Spleen (tissue), 11 donors: ENCODE results near the gene ATXN1. TPM values are rescaled to one million over a fixed set of nuclear protein-coding genes. Genes with fewer than 3 reads are reported as not detected.
A peak's percentile ranks its signal among the peaks of the same experiment; 100 is the strongest.

Experiments
- DNase-seq: peaks from one replicate; pipeline ENCODE4 v3.0.0-alpha.2; 2020
- H3K27ac ChIP-seq, 8 donors: fragments of 200-600 bp; sonication (generic) in 7 of 8; 1 replicate in 4 of 8; 2 replicates in 4 of 8; pipeline versions ENCODE4 v1.5.0 to v1.8.0; 2016 to 2021; ENCODE audit warnings: inconsistent platforms in 4 of 8, mild to moderate bottlenecking in 4 of 8, moderate library complexity in 1 of 8
- H3K27me3 ChIP-seq, 7 donors: fragments of 200-600 bp; sonication (generic) in 6 of 7; replicated peaks in 1 of 7; 1 replicate in 4 of 7; 2 replicates in 3 of 7; pipeline versions ENCODE4 v1.5.0 to v1.8.0; 2016 to 2021; ENCODE audit warnings: inconsistent platforms in 3 of 7, mild to moderate bottlenecking in 1 of 7
- H3K36me3 ChIP-seq, 6 donors: fragments of 200-600 bp; sonication (generic) in 5 of 6; 1 replicate in 4 of 6; 2 replicates in 2 of 6; pipeline versions ENCODE4 v1.5.0 to v1.8.0; 2016 to 2021; ENCODE audit warnings: inconsistent platforms in 2 of 6
- H3K4me1 ChIP-seq, 6 donors: fragments of 200-600 bp; sonication (generic) in 5 of 6; 1 replicate in 3 of 6; 2 replicates in 3 of 6; pipeline versions ENCODE4 v1.5.0 to v1.8.0; 2016 to 2021; ENCODE audit warnings: inconsistent platforms in 3 of 6
- H3K4me3 ChIP-seq, 8 donors: fragments of 200-600 bp; sonication (generic) in 7 of 8; 1 replicate in 4 of 8; 2 replicates in 4 of 8; pipeline versions ENCODE4 v1.5.0 to v1.8.0; 2016 to 2021; ENCODE audit warnings: inconsistent platforms in 4 of 8, mild to moderate bottlenecking in 4 of 8, moderate library complexity in 2 of 8
- H3K9me3 ChIP-seq, 8 donors: fragments of 200-600 bp; sonication (generic) in 7 of 8; 1 replicate in 4 of 8; 2 replicates in 4 of 8; pipeline versions ENCODE4 v1.5.0 to v1.8.0; 2016 to 2021; ENCODE audit warnings: inconsistent platforms in 4 of 8
- POLR2A ChIP-seq, 3 donors: fragments of 450-650 bp; IDR thresholded peaks; one replicate each; pipeline ENCODE4 v1.5.1; 2017; ENCODE audit warnings: antibody characterized with exemption in 3 of 3, mild to moderate bottlenecking in 1 of 3
- POLR2AphosphoS5 ChIP-seq, 3 donors: sonication (generic); formaldehyde crosslinking; IDR thresholded peaks; one replicate each; pipeline ENCODE4 v1.5.1; 2017; ENCODE audit warnings: antibody characterized with exemption in 3 of 3
- WGBS, 5 donors: extraction: QIAGEN DNeasy Blood & Tissue Kit in 3 of 5; methylation state at CpG; one replicate each; pipeline versions ENCODE4 v1.1.5 to v1.1.7; 2013 to 2018; 5-methylcytosine and 5-hydroxymethylcytosine counted together
- intact Hi-C: fragments of 100-400 bp; cut with DNase I; formaldehyde crosslinking; loops from one replicate; pipeline ENCODE4 v1.15.0; 2023; ENCODE audit warnings: low total_unique reads
- polyA plus RNA-seq, 3 donors: library from polyadenylated mRNA; stranded (reverse); fragments of 200-250 nt; gene quantifications; one replicate each; pipeline ENCODE4 v1.2.1, GENCODE V29; 2013
- total RNA-seq, 7 donors: library from RNA; depleted of rRNA in 3 of 7; stranded (reverse); fragments of >200 nt in 3 of 7; fragmentation: NEBNext Ultra II Directional in 4 of 7; extraction: Animal tissue kit (Norgen Biotek cat#: 25700) in 4 of 7; gene quantifications; one replicate each; pipeline versions ENCODE4 v1.1.0 to v1.2.1, GENCODE V29; 2016 to 2021
- TF ChIP-seq, protein P1 (sequence below), 11 experiments: fragments of 200-600 bp in 7 of 11; fragments of 450-650 bp in 4 of 11; sonication (generic) in 4 of 11; IDR thresholded peaks in 8 of 11; conservative IDR thresholded peaks in 3 of 11; 1 replicate in 7 of 11; 2 replicates in 4 of 11; pipeline versions ENCODE4 v1.4.0 to v1.8.0; 2016 to 2021; ENCODE audit warnings: antibody characterized with exemption in 11 of 11, inconsistent platforms in 4 of 11, mild to moderate bottlenecking in 1 of 11
- donor health status: healthy with polysubstance abuse.
- donor health status: DM: no; HTN: no; CAD: no; lungs with moderate emphysema.
- donor health status: DM: no; HTN: no; CAD: no.
- donor health status: Bipolar disorder and iron deficiency.
- donor health status: healthy.
- donor health status: DM: no; HTN: no; CAD: no.
- donor health status: DM: yes; HTN: yes; CAD: no.

The ATXN1 gene
- total and polyA plus RNA-seq, 10 donors = 3.5 to 123 (median 73.9) TPM

DNA sequence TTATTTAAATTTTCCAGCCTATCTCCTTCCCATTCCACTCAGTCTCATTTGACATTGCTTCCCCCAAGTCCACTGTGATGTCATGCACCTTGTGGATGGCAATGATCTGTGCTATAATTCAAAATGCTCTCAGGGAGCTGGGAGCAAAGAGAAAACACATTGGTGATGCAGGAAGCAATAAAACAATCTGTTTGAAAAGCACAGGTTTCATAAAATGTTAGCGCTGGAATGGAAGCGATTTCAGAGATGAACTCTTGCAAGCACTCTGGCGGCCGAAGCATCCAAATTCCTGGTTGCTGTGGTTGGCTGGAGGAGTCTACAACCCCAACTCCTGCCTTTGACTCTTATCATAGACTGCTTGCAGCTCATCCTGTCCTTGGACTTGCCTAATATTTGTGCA is 355.9 kb downstream of the ATXN1 start:
- intact Hi-C loops = loop anchor here (5.0 kb wide), 1 partner anchor 73 kb away; no protein-coding TSS in a partner anchor
- WGBS, 5 donors = 93 to 97% (median 96%) methylated on average over 4 of the region's 4 CpGs

DNA sequence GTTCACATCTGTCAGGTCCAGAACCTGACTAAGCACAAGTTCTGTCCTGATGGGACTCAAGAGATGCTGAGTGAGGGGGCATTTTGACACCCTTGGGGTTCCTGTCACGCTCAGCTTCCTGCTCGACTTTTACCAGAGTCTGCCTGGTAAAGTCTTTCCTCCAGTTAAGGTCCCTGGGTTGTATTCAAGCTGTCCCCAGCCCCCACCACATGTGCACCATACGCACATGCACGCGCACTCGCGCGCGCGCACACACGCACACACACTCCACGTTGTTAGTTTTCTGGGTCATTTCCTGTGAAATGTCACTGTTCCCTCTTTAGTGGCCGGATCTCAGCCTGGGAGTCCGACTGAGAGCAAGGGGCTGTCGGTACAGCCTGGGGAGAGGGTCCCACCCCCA is 356.8 kb downstream of the ATXN1 start:
- H3K27me3 ChIP-seq = no peaks in the 10 kb centered on the region
- H3K4me3 ChIP-seq = no peak overlapping the region
- peaks cover 0 to 72% (median 28%) of the 10 kb centered on the region in 6 donors for H3K4me1 ChIP-seq
- TF ChIP-seq, protein P1, sequence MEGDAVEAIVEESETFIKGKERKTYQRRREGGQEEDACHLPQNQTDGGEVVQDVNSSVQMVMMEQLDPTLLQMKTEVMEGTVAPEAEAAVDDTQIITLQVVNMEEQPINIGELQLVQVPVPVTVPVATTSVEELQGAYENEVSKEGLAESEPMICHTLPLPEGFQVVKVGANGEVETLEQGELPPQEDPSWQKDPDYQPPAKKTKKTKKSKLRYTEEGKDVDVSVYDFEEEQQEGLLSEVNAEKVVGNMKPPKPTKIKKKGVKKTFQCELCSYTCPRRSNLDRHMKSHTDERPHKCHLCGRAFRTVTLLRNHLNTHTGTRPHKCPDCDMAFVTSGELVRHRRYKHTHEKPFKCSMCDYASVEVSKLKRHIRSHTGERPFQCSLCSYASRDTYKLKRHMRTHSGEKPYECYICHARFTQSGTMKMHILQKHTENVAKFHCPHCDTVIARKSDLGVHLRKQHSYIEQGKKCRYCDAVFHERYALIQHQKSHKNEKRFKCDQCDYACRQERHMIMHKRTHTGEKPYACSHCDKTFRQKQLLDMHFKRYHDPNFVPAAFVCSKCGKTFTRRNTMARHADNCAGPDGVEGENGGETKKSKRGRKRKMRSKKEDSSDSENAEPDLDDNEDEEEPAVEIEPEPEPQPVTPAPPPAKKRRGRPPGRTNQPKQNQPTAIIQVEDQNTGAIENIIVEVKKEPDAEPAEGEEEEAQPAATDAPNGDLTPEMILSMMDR (IDR thresholded peaks at IDR 0.05 in 8 of 11, conservative IDR thresholded peaks at IDR 0.05 in 3 of 11) = no peak
- no peak for TF ChIP-seq POLR2A (IDR thresholded peaks at IDR 0.05)
- peak overlapping the region in 1 of 8 donors; percentile 8 for H3K27ac ChIP-seq
- intact Hi-C loops = no loop called here
- WGBS, 5 donors = 80 to 90% (median 86%) methylated on average over 15 of the region's 15 CpGs
- H3K9me3 ChIP-seq = no peaks in the 10 kb centered on the region
- H3K36me3 ChIP-seq = peaks cover 0 to 5% (median 0%) of the 10 kb centered on the region in 6 donors
- DNase-seq = no peak

More for the DNA sequence above, 355.9 kb downstream of the ATXN1 start:
- H3K27me3 ChIP-seq = no peaks in the 10 kb centered on the region
- H3K4me1 ChIP-seq = peaks cover 0 to 79% (median 33%) of the 10 kb centered on the region in 6 donors
- H3K9me3 ChIP-seq = no peaks in the 10 kb centered on the region
- DNase-seq = no peak
- no peak for TF ChIP-seq POLR2AphosphoS5 (IDR thresholded peaks at IDR 0.05)
- TF ChIP-seq POLR2A (IDR thresholded peaks at IDR 0.05) = no peak
- TF ChIP-seq, protein P1 (IDR thresholded peaks at IDR 0.05 in 8 of 11, conservative IDR thresholded peaks at IDR 0.05 in 3 of 11) = no peak
- peaks cover 0 to 5% (median 0%) of the 10 kb centered on the region in 6 donors for H3K36me3 ChIP-seq
- no peak overlapping the region for H3K27ac ChIP-seq
- no peak overlapping the region for H3K4me3 ChIP-seq

DNA sequence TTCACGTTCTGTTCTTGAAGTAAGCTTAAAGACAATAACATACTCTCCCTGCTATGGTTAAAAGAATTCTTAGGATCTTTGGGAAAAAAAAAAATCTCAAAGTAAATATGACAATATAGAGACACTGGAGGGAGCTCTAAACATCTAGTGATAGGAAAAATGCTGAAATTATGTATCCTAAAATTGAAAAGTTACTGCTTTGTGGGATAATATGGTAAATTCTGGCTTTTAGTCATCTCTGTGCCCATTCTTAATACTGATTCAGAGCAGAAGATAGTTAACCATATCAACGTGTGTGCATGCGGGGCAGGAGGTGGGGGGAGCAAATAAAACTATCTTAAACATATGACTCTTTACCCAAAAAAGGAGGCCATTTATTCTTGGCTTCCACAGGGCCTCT is 357.4 kb downstream of the ATXN1 start:
- H3K27ac ChIP-seq = no peak overlapping the region
- H3K36me3 ChIP-seq = peaks cover 0 to 5% (median 0%) of the 10 kb centered on the region in 6 donors
- intact Hi-C loops = no loop called here
- 73 to 81% (median 79%) methylated on average over 3 of the region's 3 CpGs for WGBS, 5 donors
- H3K4me1 ChIP-seq = peaks cover 0 to 66% (median 25%) of the 10 kb centered on the region in 6 donors
- H3K9me3 ChIP-seq = no peaks in the 10 kb centered on the region
- no peak overlapping the region for H3K4me3 ChIP-seq
- TF ChIP-seq POLR2AphosphoS5 (IDR thresholded peaks at IDR 0.05) = no peak
- TF ChIP-seq POLR2A (IDR thresholded peaks at IDR 0.05) = no peak
- TF ChIP-seq, protein P1 (IDR thresholded peaks at IDR 0.05 in 8 of 11, conservative IDR thresholded peaks at IDR 0.05 in 3 of 11) = no peak
- no peaks in the 10 kb centered on the region for H3K27me3 ChIP-seq
- DNase-seq = no peak

DNA sequence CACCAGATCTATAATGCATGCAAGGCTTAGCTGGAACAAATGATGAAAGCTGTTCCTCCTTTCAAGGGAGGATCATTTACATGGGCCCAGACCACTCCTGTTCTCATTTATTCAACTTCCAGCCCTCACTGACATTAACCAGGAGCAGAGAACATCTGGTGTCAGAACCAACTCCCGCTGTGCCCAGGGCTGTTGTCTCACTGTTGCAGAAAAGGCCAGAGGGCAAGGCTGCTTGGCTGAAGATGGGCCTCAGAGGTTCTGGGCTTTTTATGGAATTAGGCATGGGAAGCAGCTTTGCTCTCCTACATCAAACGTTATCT is 358.7 kb downstream of the ATXN1 start:
- Histone ChIP-seq H3K27ac (no peak overlapping the region), H3K9me3 (no peaks in the 10 kb centered on the region), H3K4me3 (no peak overlapping the region), H3K36me3 (peaks cover 0 to under 1% (median 0%) of the 10 kb centered on the region in 6 donors), H3K4me1 (peaks cover 0 to 53% (median 24%) of the 10 kb centered on the region in 6 donors), H3K27me3 (no peaks in the 10 kb centered on the region)
- TF ChIP-seq POLR2A (IDR thresholded peaks at IDR 0.05) (no peak), POLR2AphosphoS5 (IDR thresholded peaks at IDR 0.05) (no peak)
- TF ChIP-seq, protein P1 (IDR thresholded peaks at IDR 0.05 in 8 of 11, conservative IDR thresholded peaks at IDR 0.05 in 3 of 11) = no peak
- WGBS, 5 donors = 71 to 80% (median 79%) methylated on average over 2 of the region's 2 CpGs
- intact Hi-C loops = no loop called here
- no peak for DNase-seq
